Stimulated activated CD4-positive, alpha-beta T cell treated with anti-CD3 and anti-CD28 coated beads, Interleukin-1b, Interleukin-23, amount 100 ng/mL, for 4 hours (primary cell): Measurements from ENCODE around the gene POLA1.

Source experiments
- DNase-seq, 2 donors: peaks; one replicate each; pipeline ENCODE4 v3.0.0-alpha.2; 2020; ENCODE audit warnings: low read depth in 2 of 2

Gene POLA1

GRCh38 chrX:24684048-24684447 is 9.7 kb upstream of the POLA1 start:
- no peak for DNase-seq

GRCh38 chrX:24692305-24692704 is 1.4 kb upstream of the POLA1 start:
- DNase-seq: no peak

GRCh38 chrX:24694825-24695224 is 1.1 kb downstream of the POLA1 start:
- DNase-seq: no peak

GRCh38 chrX:24696294-24696693 is 2.6 kb downstream of the POLA1 start:
- DNase-seq: no peak

GRCh38 chrX:24702362-24703184 is 8.9 kb downstream of the POLA1 start:
- DNase-seq: no peak

GRCh38 chrX:24703185-24703494 is 9.4 kb downstream of the POLA1 start:
- DNase-seq: no peak

GRCh38 chrX:24718771-24719170 is 25.1 kb downstream of the POLA1 start:
- no peak for DNase-seq

GRCh38 chrX:24720036-24720435 is 26.3 kb downstream of the POLA1 start:
- DNase-seq: no peak

- no peak for DNase-seq
Measured at GRCh38 chrX:24728530-24728929, 34.8 kb downstream of the POLA1 start.

GRCh38 chrX:24732766-24733500 is 39.2 kb downstream of the POLA1 start:
- DNase-seq: no peak

- DNase-seq: no peak
Measured at GRCh38 chrX:24741330-24741729, 47.6 kb downstream of the POLA1 start.

GRCh38 chrX:24748196-24748595 is 54.5 kb downstream of the POLA1 start:
- no peak for DNase-seq

GRCh38 chrX:24759786-24760185 is 66.1 kb downstream of the POLA1 start:
- DNase-seq: no peak

GRCh38 chrX:24760363-24761000 is 66.8 kb downstream of the POLA1 start:
- DNase-seq: no peak

- no peak for DNase-seq
Measured at GRCh38 chrX:24761306-24761705, 67.6 kb downstream of the POLA1 start.

GRCh38 chrX:24763989-24764388 is 70.3 kb downstream of the POLA1 start:
- DNase-seq: no peak

- no peak for DNase-seq
Measured at GRCh38 chrX:24767557-24767956, 73.8 kb downstream of the POLA1 start.

GRCh38 chrX:24768556-24768955 is 74.8 kb downstream of the POLA1 start:
- no peak for DNase-seq

GRCh38 chrX:24774650-24775049 is 80.9 kb downstream of the POLA1 start:
- DNase-seq: no peak

- DNase-seq: no peak
Measured at GRCh38 chrX:24775891-24776290, 82.2 kb downstream of the POLA1 start.

GRCh38 chrX:24777660-24778059 is 83.9 kb downstream of the POLA1 start:
- DNase-seq: no peak

- no peak for DNase-seq
Measured at GRCh38 chrX:24782011-24782410, 88.3 kb downstream of the POLA1 start.

- DNase-seq: no peak
Measured at GRCh38 chrX:24789047-24789446, 95.3 kb downstream of the POLA1 start.
